OCI-LY1 (cell line): ENCODE results near the gene SLC35A3.

ENCODE experiments used
- H2AFZ ChIP-seq: fragments of 200-600 bp; sonication (generic), shearing (Covaris generic); 2 replicates; pipeline ENCODE4 v1.6.0; 2014; ENCODE audit warnings: antibody characterized with exemption, mild to moderate bottlenecking, low read length
- H3F3A ChIP-seq: fragments of 200-600 bp; sonication (generic), shearing (Covaris generic); 2 replicates; pipeline ENCODE4 v1.6.0; 2014; ENCODE audit warnings: mild to moderate bottlenecking, antibody characterized with exemption, low read length, moderate library complexity; ENCODE audit not compliant: insufficient read depth
- H3K27ac ChIP-seq: fragments of 200-600 bp; sonication (generic); 2 replicates; pipeline ENCODE4 v1.5.1; 2014; ENCODE audit warnings: low read length, mixed run types, mild to moderate bottlenecking, low read depth; ENCODE audit not compliant: poor library complexity, severe bottlenecking
- H3K27me3 ChIP-seq: fragments of 200-600 bp; sonication (generic); 2 replicates; pipeline ENCODE4 v1.6.0; 2014; ENCODE audit warnings: antibody characterized with exemption, mild to moderate bottlenecking, low read length, moderate library complexity; ENCODE audit not compliant: insufficient read depth
- H3K36me3 ChIP-seq: fragments of 200-600 bp; sonication (generic); 2 replicates; pipeline ENCODE4 v1.6.1; 2014; ENCODE audit warnings: mild to moderate bottlenecking, antibody characterized with exemption, low read length, moderate library complexity, mixed read lengths; ENCODE audit not compliant: insufficient read depth
- H3K4me1 ChIP-seq: fragments of 200-600 bp; sonication (generic); 2 replicates; pipeline ENCODE4 v1.5.1; 2014; ENCODE audit warnings: mild to moderate bottlenecking, low read length, moderate library complexity; ENCODE audit not compliant: insufficient read depth, severe bottlenecking
- H3K4me2 ChIP-seq: fragments of 200-600 bp; sonication (generic), shearing (Covaris generic); 2 replicates; pipeline ENCODE4 v1.6.1; 2014; ENCODE audit warnings: low read length
- H3K4me3 ChIP-seq: fragments of 200-600 bp; sonication (generic); 2 replicates; pipeline ENCODE4 v1.5.1; 2014; ENCODE audit warnings: low read length, low read depth, mild to moderate bottlenecking, mixed read lengths; ENCODE audit not compliant: poor library complexity, severe bottlenecking
- H3K79me2 ChIP-seq: fragments of 200-600 bp; shearing (Covaris generic); 2 replicates; pipeline ENCODE4 v1.6.1; 2016; ENCODE audit warnings: mixed run types, low read length, mixed read lengths; ENCODE audit not compliant: insufficient read depth
- H3K9ac ChIP-seq: fragments of 200-600 bp; sonication (generic), shearing (Covaris generic); 2 replicates; pipeline ENCODE4 v1.6.1; 2014; ENCODE audit warnings: mild to moderate bottlenecking, low read length, mixed read lengths
- H3K9me2 ChIP-seq: fragments of 200-600 bp; sonication (generic), shearing (Covaris generic); 2 replicates; pipeline ENCODE4 v1.6.1; 2014; ENCODE audit warnings: low read depth, mild to moderate bottlenecking, low read length, mixed read lengths
- H3K9me3 ChIP-seq: fragments of 200-600 bp; shearing (Covaris generic); 2 replicates; pipeline ENCODE4 v1.6.1; 2014; ENCODE audit warnings: low read length, mixed read lengths
- H4K20me1 ChIP-seq: fragments of 200-600 bp; sonication (generic), shearing (Covaris generic); 2 replicates; pipeline ENCODE4 v1.6.0; 2016; ENCODE audit warnings: mild to moderate bottlenecking, low read length; ENCODE audit not compliant: insufficient read depth
- EZH2 ChIP-seq: fragments of 200-600 bp; sonication (generic), shearing (Covaris generic); IDR thresholded peaks from 2 replicates; pipeline ENCODE4 v1.8.0; 2017; ENCODE audit warnings: borderline replicate concordance, mixed run types, mild to moderate bottlenecking, antibody characterized with exemption, low read length, moderate library complexity, mixed read lengths
- TF ChIP-seq, protein P1 (sequence below): fragments of 200-600 bp; sonication (generic), shearing (Covaris generic); IDR thresholded peaks from 2 replicates; pipeline ENCODE4 v1.5.1; 2017; ENCODE audit warnings: mild to moderate bottlenecking, antibody characterized with exemption, low read length, moderate library complexity, mixed read lengths

The SLC35A3 gene

DNA sequence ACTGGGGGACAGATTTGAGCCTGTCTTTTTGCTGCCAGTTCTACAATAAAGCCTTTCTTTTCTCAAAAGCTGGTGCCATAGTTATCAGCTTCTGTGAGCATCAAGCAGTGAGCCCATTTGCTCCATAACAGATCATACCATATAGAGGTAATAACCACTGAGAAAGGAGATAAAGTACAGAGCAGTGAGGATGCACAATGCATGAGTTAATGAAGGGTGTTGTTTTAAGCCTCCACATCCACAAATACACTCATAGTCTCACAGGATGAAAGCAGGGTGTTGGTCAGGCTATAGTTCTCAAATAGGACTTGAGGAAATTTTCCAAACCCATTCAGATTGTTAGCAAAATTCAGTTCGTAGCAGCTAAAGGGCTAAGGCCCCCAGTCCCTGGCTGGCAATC is 25.6 kb upstream of the SLC35A3 start:
- H3K9me2 ChIP-seq: no peaks in the 10 kb centered on the region
- no peaks in the 10 kb centered on the region for H3F3A ChIP-seq
- no peak overlapping the region for H3K4me3 ChIP-seq
- no peaks in the 10 kb centered on the region for H3K79me2 ChIP-seq
- no peaks in the 10 kb centered on the region for H3K4me1 ChIP-seq
- H3K9ac ChIP-seq: no peak overlapping the region
- TF ChIP-seq, protein P1, sequence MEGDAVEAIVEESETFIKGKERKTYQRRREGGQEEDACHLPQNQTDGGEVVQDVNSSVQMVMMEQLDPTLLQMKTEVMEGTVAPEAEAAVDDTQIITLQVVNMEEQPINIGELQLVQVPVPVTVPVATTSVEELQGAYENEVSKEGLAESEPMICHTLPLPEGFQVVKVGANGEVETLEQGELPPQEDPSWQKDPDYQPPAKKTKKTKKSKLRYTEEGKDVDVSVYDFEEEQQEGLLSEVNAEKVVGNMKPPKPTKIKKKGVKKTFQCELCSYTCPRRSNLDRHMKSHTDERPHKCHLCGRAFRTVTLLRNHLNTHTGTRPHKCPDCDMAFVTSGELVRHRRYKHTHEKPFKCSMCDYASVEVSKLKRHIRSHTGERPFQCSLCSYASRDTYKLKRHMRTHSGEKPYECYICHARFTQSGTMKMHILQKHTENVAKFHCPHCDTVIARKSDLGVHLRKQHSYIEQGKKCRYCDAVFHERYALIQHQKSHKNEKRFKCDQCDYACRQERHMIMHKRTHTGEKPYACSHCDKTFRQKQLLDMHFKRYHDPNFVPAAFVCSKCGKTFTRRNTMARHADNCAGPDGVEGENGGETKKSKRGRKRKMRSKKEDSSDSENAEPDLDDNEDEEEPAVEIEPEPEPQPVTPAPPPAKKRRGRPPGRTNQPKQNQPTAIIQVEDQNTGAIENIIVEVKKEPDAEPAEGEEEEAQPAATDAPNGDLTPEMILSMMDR: no peak
- H3K27ac ChIP-seq: no peak overlapping the region
- no peaks in the 10 kb centered on the region for H4K20me1 ChIP-seq
- H3K4me2 ChIP-seq: no peak overlapping the region
- H3K9me3 ChIP-seq: no peaks in the 10 kb centered on the region
- H3K36me3 ChIP-seq: no peaks in the 10 kb centered on the region
- no peaks in the 10 kb centered on the region for H3K27me3 ChIP-seq
- no peak overlapping the region for H2AFZ ChIP-seq

DNA sequence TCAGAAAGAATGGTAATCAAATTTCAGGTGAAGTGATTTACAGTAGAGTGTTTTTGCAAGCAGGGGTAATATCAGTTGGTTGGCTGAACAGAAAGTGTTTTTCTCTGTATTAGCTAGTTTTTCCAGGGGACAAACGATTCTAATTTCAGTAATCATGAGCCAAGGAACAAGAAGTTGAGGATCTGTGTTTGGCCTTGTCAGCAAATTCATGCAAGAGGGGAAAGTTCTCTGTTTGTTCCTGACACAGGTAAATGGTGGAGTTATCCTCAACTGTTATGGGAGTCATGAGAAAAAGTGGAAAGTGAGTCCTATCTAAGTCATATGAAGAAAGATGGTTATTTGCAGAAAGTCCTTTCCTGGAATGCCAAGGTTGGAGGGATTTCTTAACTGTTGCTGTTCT is 24.6 kb upstream of the SLC35A3 start:
- H3K9me2 ChIP-seq: no peaks in the 10 kb centered on the region
- no peaks in the 10 kb centered on the region for H4K20me1 ChIP-seq
- no peaks in the 10 kb centered on the region for H3K4me1 ChIP-seq
- no peaks in the 10 kb centered on the region for H3K36me3 ChIP-seq
- no peak overlapping the region for H2AFZ ChIP-seq
- TF ChIP-seq, protein P1: no peak
- no peak for TF ChIP-seq EZH2
- no peaks in the 10 kb centered on the region for H3K9me3 ChIP-seq
- no peak overlapping the region for H3K9ac ChIP-seq
- H3F3A ChIP-seq: no peaks in the 10 kb centered on the region
- no peaks in the 10 kb centered on the region for H3K79me2 ChIP-seq
- no peak overlapping the region for H3K4me2 ChIP-seq
- no peak overlapping the region for H3K4me3 ChIP-seq
- no peaks in the 10 kb centered on the region for H3K27me3 ChIP-seq
- H3K27ac ChIP-seq: no peak overlapping the region

DNA sequence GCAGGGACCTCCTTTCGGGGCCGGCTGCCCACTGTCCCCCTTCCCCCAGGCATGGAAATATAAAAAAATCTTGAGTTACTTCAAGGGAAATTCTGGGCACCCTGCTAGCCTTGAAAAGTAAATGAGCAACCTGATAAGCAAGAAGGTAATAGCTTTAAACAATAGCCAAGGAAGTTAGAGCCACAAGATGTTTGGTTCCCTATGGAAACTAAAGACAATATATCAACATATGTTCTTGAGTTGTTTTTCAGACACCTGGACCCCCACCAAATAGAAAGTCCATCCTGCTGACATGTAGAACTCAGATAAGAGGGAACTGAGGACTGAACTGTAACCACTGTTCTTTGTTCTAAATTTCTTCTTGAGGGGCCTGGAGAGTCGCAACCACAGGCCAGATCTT is 19.3 kb upstream of the SLC35A3 start:
- Histone ChIP-seq H2AFZ (no peak overlapping the region), H3K4me1 (no peaks in the 10 kb centered on the region), H3K4me3 (no peak overlapping the region), H3K27ac (no peak overlapping the region), H4K20me1 (no peaks in the 10 kb centered on the region), H3K9ac (no peak overlapping the region), H3F3A (no peaks in the 10 kb centered on the region), H3K4me2 (no peak overlapping the region), H3K9me2 (no peaks in the 10 kb centered on the region), H3K79me2 (no peaks in the 10 kb centered on the region), H3K36me3 (no peaks in the 10 kb centered on the region), H3K27me3 (no peaks in the 10 kb centered on the region), H3K9me3 (0 out of 2 replicates have a peak, but pooled peaks cover 3% of the 10 kb centered on the region)
- TF ChIP-seq, protein P1: no peak
- TF ChIP-seq EZH2: no peak
